HK-2 (cell line): ENCODE measurements around the gene ANKRD44.
"Not testable (repeated sequence)": the region's sequence is repeated elsewhere in the genome, so short reads cannot be mapped to it uniquely, and the experiment has no call there.

Experiments used
- DNase-seq: peaks from one replicate; pipeline ENCODE4 v3.0.0-alpha.2; 2018; ENCODE audit not compliant: unreplicated experiment

The ANKRD44 gene

DNA sequence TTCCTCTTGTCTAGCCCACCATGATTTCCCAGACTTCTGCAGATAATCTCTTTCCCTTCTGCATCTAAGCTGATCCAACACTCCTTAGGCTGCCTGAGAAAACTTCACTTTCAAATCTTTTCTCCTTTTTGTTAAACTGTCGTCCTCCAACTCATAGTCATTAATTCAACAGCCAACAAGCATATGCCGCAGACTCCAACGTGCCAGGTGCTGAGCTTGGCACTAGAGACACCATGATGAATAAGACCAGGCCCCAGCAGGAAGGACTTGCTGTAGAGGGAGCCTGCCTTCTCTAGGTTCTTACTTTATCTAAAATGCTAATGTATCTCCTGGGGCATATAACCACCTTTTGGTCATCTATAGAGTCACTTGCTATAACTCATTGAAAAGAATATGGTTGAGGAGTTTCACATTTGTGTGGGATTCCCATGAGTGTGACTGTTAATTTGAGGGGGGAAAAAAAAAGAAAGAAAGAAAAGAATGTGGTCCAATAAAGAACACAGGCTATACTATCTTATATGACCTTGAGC is 51.0 kb downstream of the ANKRD44 start:
- DNase-seq = no peak

DNA sequence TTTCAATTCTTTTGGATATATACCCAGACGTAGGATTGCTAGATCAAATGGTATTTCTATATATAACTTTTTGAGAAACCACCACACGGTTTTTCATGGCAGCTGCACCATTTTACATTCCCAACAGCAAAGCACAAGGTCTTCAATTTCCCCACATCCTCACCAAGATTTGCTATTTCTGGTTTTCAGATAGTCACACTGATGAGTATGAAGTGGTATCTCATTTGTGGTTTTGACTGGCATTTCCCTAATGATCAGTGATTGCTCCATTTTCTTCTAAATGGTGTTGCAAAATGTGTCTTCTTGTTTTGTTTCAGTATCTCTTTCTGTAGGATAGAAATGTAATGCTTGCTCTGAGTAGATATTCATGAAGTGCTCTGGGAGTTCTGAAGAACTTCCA is 52.0 kb downstream of the ANKRD44 start:
- no peak for DNase-seq

DNA sequence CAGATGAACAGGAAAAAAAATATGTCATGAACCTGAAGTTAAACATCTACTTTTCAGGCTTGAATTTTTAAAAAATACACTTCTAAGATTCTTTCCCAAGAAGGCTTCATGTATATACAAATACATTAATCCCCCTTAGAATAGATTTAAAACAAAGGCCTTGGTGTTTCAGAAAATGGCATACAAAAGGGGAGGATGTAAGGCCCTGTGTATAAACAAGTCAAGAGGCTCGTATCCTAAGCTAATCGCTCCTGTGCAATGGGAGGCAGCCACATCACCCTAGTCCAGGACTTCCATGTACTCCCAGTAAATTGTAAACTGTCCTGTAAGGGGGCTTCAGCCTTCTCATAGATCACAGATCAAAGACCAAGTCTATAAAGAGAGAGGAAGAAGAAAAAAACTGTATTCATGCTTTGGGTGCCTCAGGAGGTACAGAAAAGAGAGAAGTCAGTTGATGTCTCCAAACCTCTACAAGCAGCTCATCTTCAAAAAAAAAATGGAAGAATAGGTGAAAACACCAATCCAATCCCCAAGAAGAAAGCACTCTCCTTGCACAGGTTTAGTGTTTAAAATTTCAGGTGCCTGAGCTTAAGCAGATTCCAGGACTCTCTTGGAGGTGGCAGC is 53.9 kb downstream of the ANKRD44 start:
- no peak for DNase-seq

DNA sequence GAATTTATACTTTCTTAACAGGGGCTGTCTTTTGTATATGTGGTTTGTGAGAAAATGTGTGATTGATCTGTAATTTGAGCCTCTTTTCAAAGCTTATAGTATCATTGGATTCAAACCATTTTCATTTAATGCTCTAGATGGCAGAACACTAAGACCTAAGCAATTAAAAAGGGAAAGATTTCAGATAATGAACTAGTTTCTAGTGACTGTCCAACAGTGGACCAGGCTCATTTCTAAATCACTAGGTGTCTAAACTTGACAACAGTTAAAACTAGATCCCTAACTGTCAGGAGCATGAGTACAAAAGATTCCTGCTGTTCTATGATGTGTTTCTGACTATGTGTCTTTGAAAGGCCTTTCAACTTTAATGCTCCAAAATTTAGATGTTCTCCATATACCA is 54.6 kb downstream of the ANKRD44 start:
- no peak for DNase-seq

DNA sequence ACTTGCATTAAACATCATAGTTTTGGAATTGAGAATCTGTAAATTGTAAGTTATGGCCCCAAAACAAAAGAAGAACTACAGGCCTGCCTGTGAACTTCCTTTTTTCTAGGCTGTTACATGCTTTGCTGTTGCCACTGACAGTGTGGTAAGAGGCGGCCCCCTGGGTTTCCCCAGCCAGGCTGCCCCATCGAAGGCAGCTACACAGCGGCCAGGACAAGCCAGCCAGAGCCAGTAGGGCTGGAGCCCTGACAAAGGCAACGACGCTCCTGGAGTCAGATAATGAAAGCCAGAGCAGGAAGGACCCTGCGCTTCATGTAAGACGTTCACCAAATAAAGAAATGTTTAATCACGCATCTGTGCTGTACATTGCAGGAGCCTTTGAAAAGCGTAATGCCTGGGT is 55.0 kb downstream of the ANKRD44 start:
- no peak for DNase-seq

DNA sequence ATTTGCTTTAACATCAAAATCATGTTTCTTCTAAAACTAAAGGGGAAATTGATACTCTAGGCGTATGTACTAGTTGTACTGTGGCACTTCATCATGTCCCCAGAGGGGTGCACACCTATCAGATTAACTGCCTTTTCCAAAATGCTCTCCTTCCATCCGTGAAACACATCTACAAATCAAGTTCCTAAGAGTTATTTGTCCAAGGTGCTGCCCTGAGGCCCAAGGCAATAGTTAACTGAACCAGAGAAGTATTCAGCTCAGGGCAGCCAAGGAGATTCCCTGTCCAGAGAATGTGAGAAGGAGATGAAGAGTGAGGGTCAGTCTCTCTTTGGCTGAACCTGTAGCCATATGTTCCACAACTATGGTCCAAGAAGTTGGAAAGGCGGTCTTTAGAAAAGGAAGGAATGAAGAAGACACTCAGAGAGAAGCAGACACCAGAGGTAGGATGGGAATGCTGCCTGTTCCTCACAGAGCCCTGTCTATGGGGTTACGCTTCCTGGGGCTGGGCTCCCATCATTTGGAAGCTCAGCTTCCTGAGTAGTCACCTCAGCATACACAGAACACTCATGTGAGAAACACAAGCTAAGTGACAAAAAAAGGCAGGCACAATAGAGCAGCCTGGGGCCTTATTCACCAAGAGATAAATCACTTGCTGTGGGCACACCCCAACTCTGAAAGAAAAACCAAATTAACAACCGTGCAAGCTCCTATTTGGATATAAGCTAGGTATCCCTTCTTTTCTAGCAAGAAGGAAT is 55.6 kb downstream of the ANKRD44 start:
- DNase-seq = no peak

DNA sequence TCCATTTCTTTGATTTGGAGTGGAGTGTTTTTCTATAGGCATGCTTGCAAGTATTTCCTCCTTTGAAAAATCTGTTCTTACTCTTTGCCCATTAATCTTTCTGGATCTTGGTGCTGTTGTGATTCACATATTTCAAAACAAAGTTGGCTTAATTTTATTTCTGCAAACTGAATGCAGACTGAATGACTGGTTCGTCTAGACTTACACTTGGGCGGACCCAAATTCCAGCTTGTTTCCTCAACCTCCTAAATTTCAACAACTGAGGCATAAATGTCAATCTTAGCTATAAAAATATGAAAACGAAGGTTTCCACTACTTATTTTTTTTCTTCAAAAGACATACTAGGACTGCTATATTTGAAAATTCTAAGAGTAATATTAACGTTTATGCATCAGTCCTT is 59.0 kb downstream of the ANKRD44 start:
- DNase-seq = no peak

DNA sequence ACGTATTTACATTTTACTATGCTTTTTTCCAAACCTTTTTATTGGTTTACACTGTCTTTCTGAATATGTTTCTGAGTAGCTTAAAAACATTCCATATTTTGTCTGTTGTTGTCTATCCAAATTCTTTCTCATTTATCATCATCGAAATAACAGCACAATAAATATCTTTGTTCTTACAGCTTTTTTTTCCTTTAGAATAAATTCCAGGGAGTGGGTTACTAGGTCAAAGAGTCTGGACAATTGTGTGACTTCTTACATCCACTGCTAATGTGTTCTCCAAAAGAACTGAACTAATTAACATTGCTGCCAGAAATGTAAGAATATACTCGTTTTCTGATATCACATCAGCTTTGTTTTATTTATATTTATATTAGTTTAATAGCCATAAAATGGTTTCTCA is 59.4 kb downstream of the ANKRD44 start:
- DNase-seq = no peak

DNA sequence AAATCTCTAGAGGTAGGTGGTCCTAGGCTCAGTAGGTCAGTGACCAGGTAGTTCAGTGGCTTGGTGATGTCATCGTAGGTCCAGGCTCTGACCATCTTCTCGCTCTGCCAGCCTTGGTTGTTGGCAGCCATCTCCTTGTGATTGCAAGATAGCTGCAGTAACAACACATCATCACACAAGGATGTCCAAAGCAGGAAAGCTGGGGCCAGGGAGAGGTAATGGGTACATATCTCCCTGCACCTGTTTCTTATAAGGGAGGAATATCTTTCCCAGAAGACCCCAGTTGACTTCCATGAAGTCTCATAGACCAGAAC is 60.5 kb downstream of the ANKRD44 start:
- DNase-seq = no peak

DNA sequence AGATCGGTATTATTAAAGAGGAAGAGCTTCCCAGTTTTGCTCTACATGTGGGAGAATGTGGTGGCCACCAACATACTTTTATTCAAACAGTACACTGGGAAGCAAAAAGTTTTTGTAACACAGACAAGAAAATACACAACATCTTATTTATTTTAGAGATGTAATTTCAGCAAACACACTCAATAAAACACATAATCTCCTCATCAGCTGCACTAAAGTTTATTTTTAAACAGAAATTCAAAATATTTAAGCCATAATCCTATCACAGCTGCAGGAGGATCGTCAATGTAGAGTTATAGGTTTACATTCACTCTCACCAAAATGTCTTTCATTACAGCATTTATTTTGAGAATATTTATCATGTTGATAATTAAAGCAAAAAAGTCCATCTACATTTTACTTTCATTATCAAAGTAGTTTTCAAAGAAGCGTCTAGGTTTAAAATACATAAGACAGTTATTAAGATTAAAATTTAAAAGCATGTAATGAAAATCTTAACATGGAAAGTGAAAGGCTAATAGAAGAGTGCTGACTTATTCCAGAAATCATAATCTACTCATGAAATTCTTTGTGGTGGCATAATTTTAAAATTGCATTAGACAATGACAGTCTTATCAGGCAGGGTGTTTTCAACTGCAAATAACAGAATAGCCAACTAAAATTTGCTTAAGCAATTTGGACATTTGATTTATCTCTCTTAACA is 61.0 kb downstream of the ANKRD44 start:
- DNase-seq = no peak

DNA sequence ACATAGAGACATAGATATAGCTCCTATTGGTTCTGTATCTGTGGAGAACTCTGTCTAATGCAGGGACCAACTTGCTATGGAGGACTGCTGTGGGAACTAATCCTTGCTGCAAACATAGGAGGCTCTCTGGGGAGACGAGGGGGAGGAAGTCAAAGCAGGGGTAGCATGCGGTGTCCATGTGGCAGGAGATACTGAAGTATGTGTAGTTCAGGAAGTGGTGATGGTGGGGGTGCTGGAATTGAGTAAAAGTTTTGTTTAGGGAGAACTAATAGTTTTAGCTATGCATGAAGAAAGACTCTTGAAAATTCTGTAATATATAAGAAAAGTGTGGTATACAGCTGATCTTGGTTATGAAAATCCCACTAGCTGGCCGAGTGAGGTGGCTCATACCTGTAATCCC is 62.0 kb downstream of the ANKRD44 start:
- no peak for DNase-seq

DNA sequence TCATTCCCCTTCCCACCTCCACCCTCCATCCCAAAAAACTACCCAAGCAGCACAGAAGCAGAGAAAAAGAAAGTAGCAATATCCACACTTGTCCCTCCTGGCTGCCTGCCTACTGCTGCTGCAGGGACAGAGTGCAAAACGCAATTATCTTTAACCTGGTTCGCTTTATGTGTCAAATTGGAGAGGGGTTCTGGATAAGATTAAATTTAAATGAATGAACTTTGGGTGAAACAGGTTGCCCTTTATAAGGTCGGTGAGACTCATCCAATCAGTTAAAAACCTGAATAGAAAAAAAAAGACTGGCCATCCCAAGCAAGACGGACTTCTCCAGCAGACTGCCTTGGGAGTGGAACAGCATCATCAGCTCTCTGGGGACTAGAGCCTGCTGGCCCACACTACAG is 62.6 kb downstream of the ANKRD44 start:
- DNase-seq = no peak

DNA sequence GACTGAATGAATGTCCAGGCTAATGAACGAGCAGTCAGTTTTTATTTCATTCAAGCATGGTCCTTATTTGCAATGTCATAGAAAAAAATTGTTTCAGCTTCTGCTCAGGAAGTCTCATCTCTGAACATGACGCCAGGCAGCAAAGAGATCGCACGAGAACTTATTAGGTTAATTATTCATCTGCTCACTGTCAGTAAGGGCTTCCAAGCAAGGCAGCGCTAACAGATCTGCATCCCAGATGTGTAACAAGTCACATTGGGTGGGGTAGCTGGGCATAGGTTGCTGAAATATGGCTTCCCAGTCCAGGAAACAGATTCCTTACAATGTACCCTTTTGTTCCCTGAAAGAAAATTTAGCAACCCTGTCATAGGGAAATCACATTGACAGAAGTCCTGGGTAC is 63.5 kb downstream of the ANKRD44 start:
- DNase-seq = no peak

DNA sequence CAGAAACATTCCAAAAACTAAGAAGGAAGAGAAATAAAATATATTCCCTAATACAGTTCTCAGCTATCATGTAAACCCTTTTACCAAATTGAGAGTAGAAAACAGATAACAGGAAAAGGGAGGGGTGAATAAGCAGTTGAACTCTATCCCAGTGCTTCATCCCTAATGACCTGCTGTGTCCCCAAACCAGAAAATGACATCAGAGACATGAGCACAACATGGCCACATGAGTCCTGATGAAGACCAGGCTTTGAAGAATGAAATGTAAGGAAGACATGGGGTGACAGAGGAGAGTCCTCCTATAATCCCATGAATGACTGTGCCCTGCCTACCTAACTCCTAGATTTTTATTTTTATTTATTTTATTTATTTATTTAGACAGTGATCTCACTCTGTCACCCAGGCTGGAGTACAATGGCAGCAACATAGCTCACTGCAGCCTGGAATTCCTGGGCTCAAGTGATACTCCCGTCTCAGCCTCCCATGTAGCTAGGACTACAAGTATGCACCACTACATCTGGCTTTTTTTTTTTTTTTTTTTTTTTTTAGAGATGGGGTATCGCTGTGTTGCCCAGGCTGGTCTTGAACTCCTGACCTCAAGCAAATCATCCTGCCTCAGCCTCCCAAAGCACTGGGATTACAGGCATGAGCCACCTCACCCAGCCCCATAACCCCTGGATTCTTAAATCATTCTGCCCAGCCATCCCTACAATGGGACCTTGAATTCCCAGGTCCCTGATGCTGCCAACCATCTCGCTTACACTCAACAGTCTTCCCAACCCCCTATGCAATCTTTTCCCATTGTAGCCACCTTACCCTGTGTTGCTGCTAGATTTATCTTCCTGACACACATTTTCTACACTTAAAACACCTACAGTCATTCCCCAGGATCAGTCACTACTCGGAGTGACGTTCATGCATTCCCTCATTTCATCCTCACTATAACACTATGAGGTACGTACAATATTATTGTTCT is 64.5 kb downstream of the ANKRD44 start:
- DNase-seq = no peak

DNA sequence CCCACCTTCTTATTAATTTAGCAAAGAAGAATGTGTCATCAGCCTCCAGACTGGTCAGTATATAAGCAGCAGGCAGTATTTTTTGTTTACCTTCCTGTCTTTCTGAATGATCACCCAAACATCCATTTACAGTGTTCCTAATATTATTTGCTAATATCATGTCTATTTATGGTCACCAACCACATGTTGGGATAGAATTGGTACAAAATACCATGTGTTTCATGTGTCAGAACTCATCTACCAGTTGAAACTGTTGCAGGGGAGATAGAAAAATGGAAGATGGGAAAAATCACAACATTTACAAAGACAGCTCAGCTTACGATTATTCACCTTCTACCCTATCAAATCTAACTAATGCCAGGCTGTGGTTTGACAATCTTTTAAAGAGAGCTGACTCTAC is 66.2 kb downstream of the ANKRD44 start:
- DNase-seq = no peak

DNA sequence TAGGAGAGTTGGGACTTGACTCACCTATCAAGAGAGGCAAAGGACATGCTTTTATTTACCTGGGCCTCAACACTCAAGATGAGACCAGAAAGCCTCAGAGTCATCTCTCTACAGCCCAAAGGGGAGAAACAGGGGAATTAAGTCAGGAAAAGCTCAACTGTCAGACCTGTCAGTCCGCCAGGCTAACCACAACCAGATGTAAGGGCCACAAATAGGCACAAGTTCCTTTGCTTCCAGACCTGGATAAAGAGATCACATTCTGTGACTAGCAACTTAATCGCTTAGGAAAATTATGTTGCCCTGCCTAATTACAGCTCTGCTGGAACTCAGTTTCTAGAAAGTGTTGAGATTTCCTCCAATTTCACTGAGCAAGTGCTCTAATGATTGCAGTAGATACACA is 67.9 kb downstream of the ANKRD44 start:
- no peak for DNase-seq

DNA sequence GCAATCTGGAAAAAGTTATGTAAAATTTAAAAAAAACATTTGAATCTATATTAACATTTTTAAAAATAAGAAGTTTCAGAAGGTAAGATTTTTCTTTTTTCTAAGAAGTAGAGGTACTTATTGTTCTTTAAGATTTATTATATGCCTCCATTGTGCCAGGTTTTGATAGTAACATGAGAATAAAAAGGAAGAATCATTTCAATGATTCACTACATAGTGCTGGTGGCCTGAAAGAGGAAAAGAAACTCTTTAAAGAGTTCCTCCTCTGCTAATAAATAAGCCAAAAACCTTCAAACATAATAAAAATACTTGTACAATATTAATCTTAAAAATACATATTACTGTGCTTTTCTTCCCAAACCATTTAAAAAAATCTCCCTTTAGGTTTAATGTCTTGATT is 69.0 kb downstream of the ANKRD44 start:
- DNase-seq = no peak

DNA sequence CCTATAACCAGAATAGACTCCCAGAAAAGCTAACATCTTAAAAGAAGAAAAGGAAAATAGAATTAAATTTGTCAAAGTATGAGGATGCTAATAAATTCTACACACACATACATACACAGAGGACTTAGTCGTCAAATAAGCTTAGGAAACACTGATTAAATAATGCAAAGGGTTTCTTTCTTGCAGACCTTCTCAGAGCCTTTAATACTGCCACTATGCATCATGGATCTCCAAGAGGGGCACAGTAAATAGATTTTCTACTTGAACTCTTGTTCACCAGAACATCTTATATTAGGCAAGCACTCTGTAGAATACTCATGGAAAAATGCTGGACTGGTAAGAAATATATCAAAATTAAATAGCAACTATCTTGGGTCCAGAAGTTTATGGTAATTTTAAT is 69.4 kb downstream of the ANKRD44 start:
- no peak for DNase-seq

DNA sequence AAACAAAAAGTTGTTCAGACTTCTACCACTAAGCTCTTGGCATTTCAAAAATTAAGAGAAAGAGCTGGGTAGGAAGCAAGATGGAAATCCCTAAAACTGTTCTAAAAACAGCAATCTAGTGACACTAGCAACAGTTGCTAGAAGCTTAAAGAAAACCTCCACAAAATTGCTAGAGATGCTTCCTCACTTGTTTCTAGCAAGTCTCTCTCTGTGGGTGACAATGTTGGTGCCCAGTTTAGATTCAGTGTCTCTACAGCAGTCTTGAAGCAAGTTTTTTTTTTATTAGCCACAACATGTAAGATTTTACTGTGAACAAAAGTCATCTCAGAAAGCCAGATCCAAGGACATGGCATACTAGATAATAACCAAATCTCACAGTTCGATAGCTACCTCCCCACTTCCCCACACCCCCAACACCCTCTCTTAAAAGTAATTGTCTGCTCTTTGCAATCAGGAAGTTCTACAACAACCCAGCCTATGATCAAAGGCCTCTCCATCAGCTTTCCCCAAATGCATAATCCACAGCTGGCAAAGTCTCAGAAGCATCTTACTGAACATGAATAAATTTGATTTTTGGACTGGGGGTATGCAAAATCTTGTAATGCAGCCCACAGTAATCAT is 70.0 kb downstream of the ANKRD44 start:
- no peak for DNase-seq

DNA sequence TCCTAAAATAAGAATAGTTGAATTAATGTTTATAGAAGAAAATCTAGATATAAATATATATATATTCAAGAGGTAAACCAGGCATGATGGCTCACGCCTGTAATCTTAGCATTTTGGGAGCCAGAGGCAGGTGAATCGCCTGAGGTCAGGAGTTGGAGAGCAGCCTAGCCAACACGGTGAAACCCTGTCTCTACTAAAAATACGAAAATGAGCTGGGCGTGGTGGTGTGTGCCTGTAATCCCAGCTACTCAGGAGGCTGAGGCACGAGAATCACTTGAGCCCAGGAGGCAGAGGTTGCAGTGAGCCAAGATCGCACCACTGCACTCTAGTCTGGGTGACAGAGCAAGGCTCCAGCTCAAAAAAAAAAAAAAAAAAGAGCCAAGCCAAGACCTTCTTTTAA is 70.6 kb downstream of the ANKRD44 start:
- not testable (repeated sequence) for DNase-seq

DNA sequence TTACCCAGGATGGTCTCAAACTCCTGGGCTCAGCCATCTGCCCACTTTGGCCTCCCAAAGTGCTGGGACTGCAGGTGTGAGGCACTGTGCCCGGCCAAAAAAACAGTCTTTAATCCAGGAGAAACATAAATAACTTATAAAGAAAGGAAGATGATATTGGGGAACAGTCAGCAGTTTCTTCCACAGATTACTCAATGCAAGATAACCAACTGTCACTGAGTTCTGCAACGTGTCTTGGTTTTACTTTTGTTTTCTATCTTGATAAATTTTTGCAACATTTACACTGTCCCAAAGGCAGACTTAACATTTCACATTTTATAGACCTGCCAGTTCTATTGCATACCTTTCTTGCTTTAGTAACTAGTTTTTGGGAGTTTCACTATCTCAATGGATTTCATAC is 71.1 kb downstream of the ANKRD44 start:
- no peak for DNase-seq

DNA sequence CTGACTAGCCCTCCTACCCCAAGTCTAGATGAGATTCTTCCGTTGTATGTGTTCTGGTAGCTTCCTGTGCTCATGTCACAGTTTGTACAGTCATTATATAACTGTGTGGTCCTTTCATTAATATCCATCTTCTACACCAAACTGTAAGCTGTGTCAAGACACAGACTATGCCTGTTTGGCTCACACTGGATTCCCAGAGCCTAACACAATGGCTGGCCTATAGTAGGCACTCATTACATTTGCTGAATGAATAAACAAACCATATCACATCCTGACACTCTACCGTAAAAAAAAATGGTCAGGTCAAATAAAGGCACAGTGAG is 72.6 kb downstream of the ANKRD44 start:
- no peak for DNase-seq
